Inflammatory macrophage treated with lipopolysaccharide for 4 hours (primary cell): ENCODE results near the gene KRAS.

Source experiments
- DNase-seq: peaks from one replicate; pipeline ENCODE4 v3.0.0-alpha.2; 2020

The KRAS gene

DNA sequence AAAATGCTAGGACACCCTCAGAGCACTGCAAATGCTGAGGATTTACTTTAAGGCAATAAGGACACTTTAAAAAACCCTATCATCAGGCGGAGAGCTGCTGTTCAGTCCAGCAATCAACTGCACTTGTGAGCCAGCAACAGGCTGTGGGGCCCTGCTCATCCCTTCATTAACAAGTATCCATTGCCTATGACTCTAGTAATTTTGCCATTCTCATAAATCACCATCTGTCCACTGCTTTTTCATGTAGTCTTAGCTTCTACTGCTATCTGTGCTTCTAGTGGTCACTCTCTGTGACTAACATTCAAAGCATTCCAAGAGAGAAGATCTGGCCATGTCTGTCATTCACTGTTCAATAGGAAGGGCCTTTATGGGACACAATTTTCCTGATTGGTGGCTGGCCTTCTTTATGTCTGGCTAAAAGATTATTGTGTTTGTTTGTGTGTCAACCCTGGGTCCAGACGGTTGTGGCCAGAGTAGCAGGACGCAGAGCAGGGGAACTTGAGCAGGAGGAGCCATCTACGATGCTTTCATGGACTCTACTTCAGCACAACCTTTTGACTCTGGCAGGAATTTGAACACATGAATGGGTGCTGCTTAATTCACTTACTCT lies 3.6 kb upstream of the KRAS start:
- no peak for DNase-seq

DNA sequence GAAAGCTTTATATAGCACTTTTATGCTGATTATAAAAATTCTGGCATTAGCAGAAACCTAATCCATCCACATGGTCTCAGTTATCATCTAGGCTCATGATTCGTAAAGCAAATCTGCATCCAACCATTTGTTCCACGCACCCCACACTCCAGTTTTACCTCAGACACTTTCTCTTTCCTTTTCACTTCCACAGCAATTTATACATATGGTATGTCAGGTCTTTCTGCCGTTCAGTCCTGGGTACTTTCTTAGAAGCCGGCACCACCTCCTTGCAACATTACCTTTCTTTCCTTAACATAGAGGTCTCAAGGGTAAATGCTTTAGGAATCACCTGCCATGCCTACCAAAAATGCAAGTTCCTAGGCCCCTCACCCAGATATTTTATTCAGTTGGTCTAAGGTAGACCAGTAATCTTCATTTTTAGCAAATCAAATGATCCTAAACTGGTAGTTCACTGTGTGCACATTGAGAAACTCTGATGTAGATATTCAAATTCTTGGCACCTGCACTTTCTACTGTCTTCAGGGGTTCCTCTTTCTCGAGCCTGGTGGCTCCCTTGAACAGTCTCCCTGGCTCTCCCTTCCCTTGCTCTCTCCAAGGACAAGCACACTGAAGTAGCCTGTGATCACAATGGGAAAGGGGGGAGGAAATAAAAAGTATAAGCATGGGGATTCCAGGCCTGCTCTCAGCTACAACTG lies 2.8 kb upstream of the KRAS start:
- no peak for DNase-seq

DNA sequence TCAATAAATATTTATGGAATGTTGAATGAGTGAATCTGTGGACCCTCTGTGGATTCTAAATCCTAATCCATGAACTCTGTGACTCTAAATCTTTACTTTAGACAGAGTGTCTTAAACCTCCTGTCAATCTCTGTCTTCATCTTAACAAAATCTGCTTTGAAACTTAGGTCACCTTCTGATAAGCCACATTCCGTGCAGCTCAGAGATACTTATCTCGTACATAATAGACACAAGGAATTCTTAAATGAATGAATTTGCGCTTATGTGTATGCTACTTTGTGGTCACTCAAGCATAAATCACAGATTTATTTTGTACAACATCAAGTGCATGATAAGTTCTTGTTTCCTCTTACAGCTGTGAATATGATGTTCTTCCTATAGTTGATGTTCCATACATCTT lies 2.2 kb upstream of the KRAS start:
- no peak for DNase-seq

DNA sequence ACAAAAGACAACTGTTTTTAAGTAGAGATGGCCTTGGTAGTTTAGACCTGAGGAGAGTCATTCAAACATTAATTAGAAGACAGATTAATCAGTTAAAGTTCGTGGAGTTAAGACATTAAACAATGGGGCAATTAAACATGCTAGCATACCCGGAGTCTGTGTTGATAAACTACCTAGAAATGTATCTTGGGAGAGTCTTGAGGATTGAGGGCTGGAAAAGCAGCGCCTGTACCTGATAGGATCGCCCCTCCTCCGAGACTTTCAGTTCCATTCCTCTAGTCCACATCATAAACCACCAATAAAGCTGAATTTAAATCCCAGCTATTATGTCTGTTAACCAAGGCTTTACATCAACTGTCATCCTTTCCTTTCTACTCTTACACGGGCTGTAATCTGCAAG lies 1.0 kb upstream of the KRAS start:
- DNase-seq = no peak

DNA sequence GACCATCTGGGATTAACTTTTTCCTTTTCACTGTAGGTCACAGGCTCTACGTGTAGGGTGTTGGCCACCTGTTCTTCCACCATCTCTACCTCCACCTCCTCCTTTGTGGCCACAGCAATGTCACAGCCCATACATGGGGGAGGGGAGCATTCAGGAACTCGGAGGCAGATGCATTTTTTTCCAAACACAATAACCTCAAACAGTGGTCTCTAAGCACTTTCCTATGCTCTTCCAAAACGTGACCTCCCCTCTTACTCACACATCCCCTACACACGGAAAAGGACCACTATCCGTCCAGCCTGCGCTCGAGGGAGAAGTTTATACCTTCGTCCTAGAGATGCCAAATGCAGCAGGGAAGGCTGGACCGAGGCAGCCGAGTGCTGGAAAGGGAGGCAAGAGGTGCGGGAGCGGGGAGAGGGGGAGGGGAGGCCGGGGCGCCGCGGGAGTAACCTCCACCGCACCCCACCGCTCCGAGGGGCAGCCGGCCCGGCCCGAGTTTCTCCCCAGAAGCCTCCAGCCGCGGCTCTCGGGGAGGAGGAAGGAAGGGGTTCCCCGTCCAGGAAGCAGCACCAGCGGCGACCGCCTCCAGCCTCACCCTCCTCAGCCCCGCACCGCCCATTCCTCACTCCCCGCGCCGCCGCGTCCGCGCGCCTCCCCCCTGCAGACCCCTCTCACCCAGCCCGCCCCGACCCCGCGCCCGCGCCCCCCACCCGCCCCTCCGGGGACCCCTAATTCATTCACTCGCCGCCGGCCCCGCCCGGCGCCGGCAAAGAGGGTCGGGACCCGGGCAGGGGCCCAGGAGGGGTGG lies 594 bp downstream of the KRAS start:
- peak; percentile 56 for DNase-seq

- no peak for DNase-seq
These were observed 2.0 kb downstream of the KRAS start for GRCh38 chr12:25248732-25249131.

GRCh38 chr12:25248137-25248536 lies 2.6 kb downstream of the KRAS start:
- no peak for DNase-seq

GRCh38 chr12:25245491-25245890 lies 5.2 kb downstream of the KRAS start:
- DNase-seq = no peak

DNA sequence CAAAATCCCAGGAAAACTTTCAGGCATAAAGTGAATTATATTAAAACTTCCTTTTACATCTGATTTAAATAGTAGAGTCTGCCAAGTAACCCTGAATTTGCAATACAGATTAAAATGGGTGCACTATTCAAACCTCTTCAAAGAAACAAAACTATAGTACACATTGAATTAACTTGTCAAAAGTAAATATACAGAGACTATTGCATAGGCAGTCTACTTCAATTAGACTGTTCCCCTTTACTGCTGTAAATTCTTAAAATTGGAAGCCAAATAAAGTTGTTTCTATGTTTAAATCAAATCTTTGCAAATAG lies 7.1 kb downstream of the KRAS start:
- DNase-seq = no peak

GRCh38 chr12:25242981-25243679 lies 7.6 kb downstream of the KRAS start:
- no peak for DNase-seq

DNA sequence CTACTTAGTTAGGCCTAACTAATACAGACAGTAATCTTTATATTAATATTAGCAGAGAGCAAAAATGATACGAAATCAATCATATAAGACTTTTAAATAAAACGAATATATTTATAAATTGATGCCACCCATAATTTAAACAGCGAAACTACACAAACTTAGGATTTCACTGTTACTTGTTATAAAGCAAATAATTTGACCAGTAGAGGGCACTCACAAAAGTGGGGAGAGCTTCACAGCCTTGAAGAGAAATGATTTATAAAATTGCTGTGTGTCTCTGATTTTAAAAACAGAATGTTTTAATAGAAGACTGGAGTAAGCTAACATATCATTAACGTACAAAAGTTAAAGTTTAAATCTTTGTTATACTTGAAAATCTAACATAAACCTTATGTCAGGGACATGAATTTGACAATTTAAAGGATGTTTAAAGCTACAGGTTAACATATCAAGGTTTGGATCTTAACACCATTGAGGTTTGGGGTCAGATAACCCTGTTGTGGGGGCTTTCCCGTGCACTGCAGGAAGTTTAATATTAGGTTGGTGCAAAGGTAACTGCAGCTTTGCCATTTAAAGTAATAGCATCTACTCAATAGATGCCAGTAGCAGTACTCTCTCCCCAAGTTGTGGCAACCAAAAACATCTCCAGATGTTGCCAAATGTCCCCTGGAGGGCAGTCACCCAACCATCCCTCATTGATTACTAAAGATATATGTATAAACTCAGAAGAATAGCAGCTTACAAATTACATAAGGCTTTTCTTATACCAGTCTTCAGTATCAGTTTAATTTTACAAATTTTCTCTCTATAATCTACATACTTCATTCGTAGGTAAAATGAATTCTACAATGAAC lies 9.3 kb downstream of the KRAS start:
- DNase-seq = peak; percentile 67

DNA sequence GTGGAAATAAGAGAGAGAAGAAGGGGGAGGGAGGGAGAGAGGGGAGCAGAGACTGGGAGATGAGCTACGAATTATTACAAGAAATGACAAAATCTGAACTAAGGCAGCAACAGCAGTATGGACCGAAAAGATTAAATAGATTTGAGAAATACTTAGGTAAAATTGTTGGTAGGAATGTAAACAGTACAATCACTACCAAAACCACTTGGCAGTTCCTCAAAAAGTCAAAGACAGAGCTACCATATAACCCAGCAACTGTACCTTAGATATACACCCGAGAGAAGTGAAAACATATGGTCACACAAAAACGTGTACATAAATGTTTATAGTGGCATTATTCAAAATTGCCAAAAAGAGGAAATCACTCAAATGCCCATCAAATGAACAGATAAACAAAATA lies 14.1 kb downstream of the KRAS start:
- no peak for DNase-seq

DNA sequence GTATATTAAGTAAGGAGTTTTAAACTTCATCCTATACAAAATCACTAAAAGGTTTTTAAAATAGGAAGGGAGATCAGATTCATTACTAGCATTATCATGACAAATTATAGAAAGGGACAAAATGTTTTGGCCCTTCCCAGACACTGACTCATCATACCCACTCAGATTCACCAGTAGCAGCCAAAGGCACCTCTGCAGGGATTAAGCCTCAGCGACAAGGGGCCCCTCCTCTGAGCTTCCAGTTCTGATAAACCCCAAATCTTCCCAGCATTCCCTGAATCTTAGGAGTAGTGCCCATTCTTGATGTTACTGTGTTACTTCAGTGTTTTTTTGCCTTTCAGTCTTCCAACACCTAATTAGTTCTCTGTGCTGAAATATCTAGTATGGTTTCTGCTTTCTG lies 14.5 kb downstream of the KRAS start:
- DNase-seq = no peak

DNA sequence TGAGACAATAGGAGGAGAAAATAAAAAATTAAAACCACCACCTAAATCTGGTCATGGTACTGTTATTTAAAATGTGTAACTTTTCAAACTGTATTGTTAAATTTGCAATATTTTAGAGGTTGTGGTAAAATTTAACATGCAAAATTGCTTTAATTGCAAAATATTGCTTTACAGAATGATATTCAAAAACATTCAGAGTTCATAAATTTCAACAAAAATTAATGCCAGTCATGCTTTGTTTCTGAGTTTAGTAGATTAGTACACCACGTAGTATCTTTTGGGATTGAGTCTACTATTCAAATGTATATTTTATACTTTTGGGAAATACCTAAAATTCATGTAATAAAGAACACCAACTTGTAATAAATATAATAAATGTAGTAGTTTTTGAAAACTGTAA lies 37.4 kb downstream of the KRAS start:
- DNase-seq = no peak

- no peak for DNase-seq
These were observed 42.2 kb downstream of the KRAS start for GRCh38 chr12:25208554-25208953.

- DNase-seq = no peak
These were observed 42.9 kb downstream of the KRAS start for GRCh38 chr12:25207846-25208245.

DNA sequence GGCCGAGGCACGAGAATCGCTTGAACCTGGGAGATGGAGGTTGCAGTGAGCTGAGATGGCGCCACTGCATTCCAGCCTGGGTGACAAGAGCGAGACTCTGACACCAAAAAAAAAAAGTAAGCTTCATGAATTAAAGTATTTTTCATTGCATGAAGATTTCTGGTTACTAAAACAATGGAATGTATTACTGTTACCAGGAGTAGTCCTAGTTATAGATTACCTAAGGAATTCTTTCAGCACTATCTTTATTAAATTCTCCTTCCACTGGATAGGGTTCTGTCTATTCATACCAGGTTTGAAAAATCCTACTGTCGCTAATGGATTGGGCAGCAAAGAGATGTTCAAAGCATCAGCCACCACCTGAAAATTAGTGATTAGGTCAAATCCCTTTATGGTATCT lies 43.3 kb downstream of the KRAS start:
- DNase-seq = no peak

DNA sequence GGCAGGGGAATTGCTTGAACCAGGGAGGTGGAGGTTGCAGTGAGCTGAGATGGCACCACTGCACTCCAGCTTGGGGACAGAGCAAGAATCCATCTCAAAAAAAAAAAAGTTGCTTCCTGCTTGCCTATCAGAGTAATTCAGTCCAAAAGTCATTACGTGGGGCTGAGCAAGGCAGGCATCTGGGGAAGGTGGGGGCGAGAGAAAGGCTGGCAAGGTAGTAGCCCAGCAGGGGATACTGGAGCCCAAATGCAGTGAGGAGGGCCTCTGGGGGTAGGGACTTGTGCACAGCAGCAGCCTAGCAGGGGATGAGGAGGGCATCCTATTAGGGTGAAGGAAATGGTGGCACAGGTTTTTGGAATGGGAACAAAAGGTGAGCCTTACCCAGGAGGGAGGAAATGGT lies 48.6 kb downstream of the KRAS start:
- DNase-seq = no peak

- DNase-seq = no peak
These were observed 50.0 kb downstream of the KRAS start for GRCh38 chr12:25200703-25201102.

GRCh38 chr12:25197608-25198007 lies 53.1 kb downstream of the KRAS start:
- no peak for DNase-seq

- peak; percentile 93 for DNase-seq
These were observed 55.4 kb downstream of the KRAS start, which contains the start of the genes DNAI7 and ETFRF1 for GRCh38 chr12:25195056-25195971. DNAI7 (minus strand) TSS chr12:25195160; CDS start chr12:25195078, 82 bp downstream. ETFRF1 (plus strand) TSS chr12:25195237; CDS start chr12:25203957, 8,720 bp downstream.

GRCh38 chr12:25194722-25195055 lies 56.0 kb downstream of the KRAS start:
- DNase-seq = no peak
